HepG2 (cell line): ENCODE measurements around the gene UBE2N. TPM values are rescaled to one million over a fixed set of nuclear protein-coding genes. Genes with fewer than 3 reads are reported as not detected.

ENCODE experiments used
- CBX5 ChIP-seq: sonication (generic); formaldehyde crosslinking; IDR thresholded peaks from 2 replicates; pipeline ENCODE4 v1.4.0; 2020; ENCODE audit warnings: missing genetic modification reagents, borderline replicate concordance
- FOXO4 ChIP-seq: sonication (generic); formaldehyde crosslinking; conservative IDR thresholded peaks from 2 replicates; pipeline ENCODE4 v1.8.1; 2023; ENCODE audit warnings: missing genetic modification reagents
- KLF9 ChIP-seq: IDR thresholded peaks from 2 replicates; pipeline ENCODE4 v1.6.1; 2016; ENCODE audit warnings: low read depth
- MYPOP ChIP-seq: sonication (generic); formaldehyde crosslinking; IDR thresholded peaks from 2 replicates; pipeline ENCODE4 v1.8.1; 2023; ENCODE audit warnings: mild to moderate bottlenecking, moderate library complexity, missing genetic modification reagents
- SMARCC2 ChIP-seq: fragments of 450-650 bp; IDR thresholded peaks from 2 replicates; pipeline ENCODE4 v1.6.1; 2017; ENCODE audit warnings: antibody characterized with exemption, mild to moderate bottlenecking
- TARDBP ChIP-seq: sonication (generic); formaldehyde crosslinking; IDR thresholded peaks from 2 replicates; pipeline ENCODE4 v1.8.0; 2022; ENCODE audit warnings: mild to moderate bottlenecking, missing genetic modification reagents
- ZHX2 ChIP-seq, 2 experiments: sonication (generic) in 1 of 2; formaldehyde crosslinking in 1 of 2; IDR thresholded peaks; 2 replicates each; pipeline versions ENCODE4 v1.6.1 to v1.9.0; 2014 to 2022; ENCODE audit warnings: antibody characterized with exemption in 1 of 2, borderline replicate concordance in 1 of 2, inconsistent platforms in 1 of 2, low read depth in 1 of 2, missing genetic modification reagents in 1 of 2
- ZNF251 ChIP-seq: sonication (generic); formaldehyde crosslinking; IDR thresholded peaks from 2 replicates; pipeline ENCODE4 v1.9.0; 2021; ENCODE audit warnings: mild to moderate bottlenecking, missing genetic modification reagents
- ZNF34 ChIP-seq: sonication (generic); formaldehyde crosslinking; IDR thresholded peaks from 2 replicates; pipeline ENCODE4 v1.4.0; 2020; ENCODE audit warnings: mild to moderate bottlenecking, missing genetic modification reagents, borderline replicate concordance
- polyA plus RNA-seq, 8 experiments: library from polyadenylated mRNA; depleted of rRNA in 3 of 8; stranded (reverse) in 7 of 8; unstranded in 1 of 8; fragments of >200 nt; fragmentation: Illumina TruSeq in 4 of 8; extraction: Trizol in 4 of 8; gene quantifications; 2 replicates each; pipeline versions ENCODE4 v1.2.1 to v1.2.3, GENCODE V29; 2011 to 2016; ENCODE audit warnings: low read depth in 4 of 8, missing spikeins in 1 of 8, mixed read lengths in 1 of 8; ENCODE audit not compliant: insufficient read depth in 1 of 8
- total RNA-seq, 5 experiments: library from RNA; depleted of rRNA; stranded (reverse); fragments of >200 nt; fragmentation: Illumina TruSeq; extraction: Trizol; gene quantifications; 2 replicates each; pipeline ENCODE4 v1.2.3, GENCODE V29; 2016; ENCODE audit warnings: low read depth in 1 of 5

Gene UBE2N
- total and polyA plus RNA-seq, 2 of the 13 experiments (the other 11 are each of a cell fraction or from before 2014, with no cell fraction given) = 188 to 197 TPM

GRCh38 chr12:93358821-93359220 lies 82.9 kb downstream of the UBE2N start (continued):
- TF ChIP-seq ZHX2 (IDR thresholded peaks at IDR 0.05; ENCODE audit: low read depth) (no peak), ZHX2 (CRISPR knock-in tag; IDR thresholded peaks at IDR 0.05; ENCODE audit: borderline replicate concordance) (no peak), TARDBP (CRISPR knock-in tag) (no peak), CBX5 (CRISPR knock-in tag) (no peak), KLF9 (no peak), MYPOP (no peak), ZNF251 (CRISPR knock-in tag) (no peak), FOXO4 (CRISPR knock-in tag) (no peak), SMARCC2 (no peak), ZNF34 (CRISPR knock-in tag) (no peak)
